PC-3 (cell line): ENCODE data around the gene SOS1.

ENCODE experiments used
- EZH2 ChIP-seq: fragments of 300-600 bp; sonication (generic); IDR thresholded peaks from one replicate; pipeline ENCODE4 v1.6.1; 2017; ENCODE audit warnings: antibody characterized with exemption, mild to moderate bottlenecking, low read length; ENCODE audit not compliant: unreplicated experiment
- EZH2phosphoT487 ChIP-seq: fragments of 300-600 bp; sonication (generic); IDR thresholded peaks from 2 replicates; pipeline ENCODE4 v1.6.1; 2018; ENCODE audit warnings: mild to moderate bottlenecking, antibody characterized with exemption, low read length, borderline replicate concordance
- TF ChIP-seq, protein P1 (sequence below): fragments of 300-600 bp; sonication (generic); conservative IDR thresholded peaks from 2 replicates; pipeline ENCODE4 v1.5.1; 2017; ENCODE audit warnings: antibody characterized with exemption, low read depth, mild to moderate bottlenecking, low read length

DNA sequence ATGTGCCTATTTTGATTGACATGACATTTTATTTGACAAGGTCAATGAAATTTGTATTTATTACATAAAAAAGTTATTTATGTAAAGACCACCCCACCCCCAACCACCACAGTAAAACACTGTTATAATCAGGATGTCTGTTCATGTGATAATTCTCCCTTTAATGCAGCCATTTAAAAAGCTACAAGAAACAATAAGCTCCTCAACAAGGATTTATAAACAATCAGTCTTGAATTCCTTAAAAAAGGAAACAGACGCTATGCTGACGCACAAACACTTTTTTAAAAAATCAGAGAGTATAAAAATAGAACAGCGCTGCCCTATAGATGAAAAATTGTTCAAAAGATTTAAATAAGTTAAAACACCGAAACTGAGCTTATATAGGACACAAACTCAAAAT lies 102.2 kb downstream of the SOS1 start:
- TF ChIP-seq EZH2 (no peak), EZH2phosphoT487 (no peak)
- TF ChIP-seq, protein P1, sequence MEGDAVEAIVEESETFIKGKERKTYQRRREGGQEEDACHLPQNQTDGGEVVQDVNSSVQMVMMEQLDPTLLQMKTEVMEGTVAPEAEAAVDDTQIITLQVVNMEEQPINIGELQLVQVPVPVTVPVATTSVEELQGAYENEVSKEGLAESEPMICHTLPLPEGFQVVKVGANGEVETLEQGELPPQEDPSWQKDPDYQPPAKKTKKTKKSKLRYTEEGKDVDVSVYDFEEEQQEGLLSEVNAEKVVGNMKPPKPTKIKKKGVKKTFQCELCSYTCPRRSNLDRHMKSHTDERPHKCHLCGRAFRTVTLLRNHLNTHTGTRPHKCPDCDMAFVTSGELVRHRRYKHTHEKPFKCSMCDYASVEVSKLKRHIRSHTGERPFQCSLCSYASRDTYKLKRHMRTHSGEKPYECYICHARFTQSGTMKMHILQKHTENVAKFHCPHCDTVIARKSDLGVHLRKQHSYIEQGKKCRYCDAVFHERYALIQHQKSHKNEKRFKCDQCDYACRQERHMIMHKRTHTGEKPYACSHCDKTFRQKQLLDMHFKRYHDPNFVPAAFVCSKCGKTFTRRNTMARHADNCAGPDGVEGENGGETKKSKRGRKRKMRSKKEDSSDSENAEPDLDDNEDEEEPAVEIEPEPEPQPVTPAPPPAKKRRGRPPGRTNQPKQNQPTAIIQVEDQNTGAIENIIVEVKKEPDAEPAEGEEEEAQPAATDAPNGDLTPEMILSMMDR, result no peak
